Globus pallidus (tissue), 1 donor: ENCODE measurements around the gene MRTFA.
"Not testable (repeated sequence)": the region's sequence is repeated elsewhere in the genome, so short reads cannot be mapped to it uniquely, and the experiment has no call there.

Source experiments
- DNase-seq: peaks from one replicate; pipeline ENCODE4 v3.0.0-alpha.2; 2015; ENCODE audit warnings: low spot score

Gene MRTFA

GRCh38 chr22:40554023-40554422 lies 82.5 kb downstream of the MRTFA start:
- DNase-seq = not testable (repeated sequence)

- DNase-seq = no peak
Observed at GRCh38 chr22:40553014-40553554, 83.4 kb downstream of the MRTFA start.

DNA sequence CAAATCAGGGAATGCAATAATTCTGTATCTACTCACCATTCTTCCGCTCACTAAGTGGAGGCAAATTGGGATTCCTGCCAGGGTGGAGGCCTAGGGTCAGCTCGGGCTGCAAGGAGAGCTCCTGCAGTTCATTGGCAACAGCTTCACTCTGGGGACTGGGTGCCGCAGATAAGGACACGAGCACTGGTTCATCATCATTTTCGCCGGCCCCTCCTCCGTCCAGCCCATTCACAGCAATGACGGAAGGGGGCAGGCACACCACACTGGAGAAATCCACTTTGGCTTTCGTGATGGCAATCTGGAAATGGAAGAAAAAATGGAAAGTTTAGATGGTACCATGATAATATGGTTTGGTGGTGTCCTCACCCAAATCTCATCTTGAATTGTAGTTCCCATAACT lies 84.4 kb downstream of the MRTFA start:
- DNase-seq = no peak

DNA sequence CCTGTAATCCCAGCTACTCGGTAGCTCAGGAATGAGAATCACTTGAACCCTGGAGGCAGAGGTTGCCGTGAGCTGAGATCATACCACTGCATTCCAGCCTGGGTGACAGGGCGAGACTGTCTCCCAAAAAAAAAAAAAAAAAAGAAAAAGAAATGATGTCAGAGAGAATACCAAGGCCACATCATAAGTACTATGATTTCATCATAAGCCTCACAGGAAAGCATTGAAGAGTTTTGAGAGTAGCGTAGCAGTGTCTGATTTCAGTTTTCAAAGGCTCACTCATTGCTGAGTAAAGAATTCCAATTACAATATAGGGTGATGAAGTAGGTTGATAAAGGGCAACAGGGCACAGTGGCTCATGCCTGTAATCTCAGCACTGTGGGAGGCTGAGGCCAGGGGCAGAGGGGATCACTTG lies 88.8 kb downstream of the MRTFA start:
- DNase-seq = no peak

DNA sequence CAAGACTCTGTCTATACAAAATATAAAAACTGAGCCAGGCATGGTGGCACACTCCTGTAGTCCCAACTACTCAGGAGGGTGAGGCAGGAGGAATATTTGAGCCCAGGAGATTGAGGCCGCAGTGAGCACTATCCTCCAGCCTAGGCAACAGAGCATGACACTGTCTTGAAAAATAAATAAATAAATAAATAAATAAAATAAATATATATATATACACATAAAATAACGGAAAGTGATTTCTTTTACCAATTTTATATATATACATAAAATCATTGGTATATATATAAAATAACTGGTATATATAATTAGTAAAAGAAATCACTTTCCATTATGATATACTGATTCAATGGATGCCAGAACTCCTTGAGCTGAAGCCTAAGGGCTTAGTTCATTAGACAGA lies 91.8 kb downstream of the MRTFA start:
- DNase-seq = no peak

DNA sequence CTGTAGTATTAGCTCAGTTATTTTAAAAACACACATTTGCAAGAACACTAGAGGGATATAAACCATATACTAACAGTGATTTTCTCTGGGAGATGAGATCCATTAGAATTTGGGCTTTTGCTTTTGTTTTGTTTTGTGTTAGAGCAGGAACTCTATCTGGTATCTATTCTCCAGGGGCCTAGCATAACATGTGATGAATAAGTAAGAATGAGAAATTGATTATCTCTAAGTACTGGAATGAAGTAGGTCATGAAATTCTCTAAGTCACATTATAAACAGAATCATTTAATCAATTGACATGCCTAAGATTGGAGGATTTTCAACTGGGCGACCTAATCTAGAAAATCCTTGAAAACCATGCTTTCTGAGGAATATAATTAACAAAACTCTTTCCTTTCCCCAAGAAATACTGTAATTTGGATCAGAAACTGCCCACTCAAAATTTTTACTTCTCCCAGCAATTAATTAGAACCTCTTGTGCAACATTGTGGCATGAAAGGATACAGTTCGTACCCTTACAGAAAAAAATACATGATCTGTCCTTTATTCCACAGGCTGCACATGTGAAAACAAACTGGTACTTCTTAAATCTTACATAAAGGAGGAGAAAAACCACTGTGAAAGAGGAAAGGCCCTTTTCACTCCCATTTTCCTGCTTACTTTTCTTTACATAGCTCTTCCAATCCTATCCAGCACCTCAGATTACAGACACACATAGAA lies 93.5 kb downstream of the MRTFA start:
- no peak for DNase-seq

DNA sequence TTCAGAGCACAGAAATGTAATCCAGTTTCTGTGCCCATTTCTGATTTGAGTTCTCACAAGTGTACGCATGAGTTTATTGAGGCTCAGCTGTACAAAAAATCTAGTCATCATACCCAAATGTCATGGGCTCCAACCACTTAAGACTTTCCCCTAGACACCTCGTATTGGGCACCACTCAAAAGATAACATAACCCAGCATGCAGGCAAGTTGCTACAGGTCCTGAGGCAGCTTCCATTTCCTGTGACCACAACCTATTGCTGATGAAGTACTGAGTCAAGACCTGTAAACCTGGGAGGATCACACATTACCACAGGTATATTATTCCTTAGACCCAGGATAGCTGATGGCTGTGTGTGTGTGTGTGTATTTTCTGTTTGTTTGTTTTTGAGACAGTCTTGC lies 95.2 kb downstream of the MRTFA start:
- DNase-seq = no peak

DNA sequence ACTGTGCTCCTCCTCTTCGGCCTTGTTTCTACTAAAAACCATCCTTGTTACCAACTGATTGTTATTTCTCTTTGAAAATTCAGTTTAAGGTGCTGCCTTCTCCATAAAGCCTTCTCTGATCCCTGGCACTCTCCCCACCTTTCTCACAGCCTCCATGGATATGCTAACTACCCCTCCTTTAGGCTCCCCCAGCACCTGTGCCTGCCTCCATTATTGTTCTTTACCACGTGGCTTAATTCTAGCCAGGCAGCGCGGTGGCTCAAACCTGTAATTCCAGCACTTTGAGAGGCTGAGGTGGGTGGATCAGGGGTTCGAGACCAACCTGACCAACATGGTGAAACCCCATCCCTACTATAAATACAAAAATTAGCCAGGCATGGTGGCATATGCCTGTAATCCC lies 96.3 kb downstream of the MRTFA start:
- no peak for DNase-seq

DNA sequence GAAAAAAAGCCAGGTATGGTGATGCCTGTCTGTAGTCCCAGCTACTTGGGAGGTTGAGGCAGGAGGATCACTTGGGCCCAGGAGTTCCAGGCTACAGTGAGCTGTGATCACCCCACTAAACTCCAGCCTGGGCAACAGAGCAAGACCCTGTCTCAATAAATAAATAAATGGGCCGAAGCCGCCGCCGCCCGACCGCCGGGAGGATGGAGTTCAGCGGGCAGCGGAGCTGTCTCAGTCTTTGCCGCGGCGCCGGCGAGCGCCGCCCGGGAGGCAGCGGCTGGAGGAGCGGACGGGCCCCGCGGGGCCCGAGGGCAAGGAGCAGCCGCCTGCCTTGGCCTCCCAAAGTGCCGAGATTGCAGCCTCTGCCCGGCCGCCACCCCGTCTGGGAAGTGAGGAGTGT lies 100.4 kb downstream of the MRTFA start:
- DNase-seq = not testable (repeated sequence)

GRCh38 chr22:40535642-40536041 lies 100.9 kb downstream of the MRTFA start:
- no peak for DNase-seq

GRCh38 chr22:40535189-40535512 lies 101.4 kb downstream of the MRTFA start:
- no peak for DNase-seq

DNA sequence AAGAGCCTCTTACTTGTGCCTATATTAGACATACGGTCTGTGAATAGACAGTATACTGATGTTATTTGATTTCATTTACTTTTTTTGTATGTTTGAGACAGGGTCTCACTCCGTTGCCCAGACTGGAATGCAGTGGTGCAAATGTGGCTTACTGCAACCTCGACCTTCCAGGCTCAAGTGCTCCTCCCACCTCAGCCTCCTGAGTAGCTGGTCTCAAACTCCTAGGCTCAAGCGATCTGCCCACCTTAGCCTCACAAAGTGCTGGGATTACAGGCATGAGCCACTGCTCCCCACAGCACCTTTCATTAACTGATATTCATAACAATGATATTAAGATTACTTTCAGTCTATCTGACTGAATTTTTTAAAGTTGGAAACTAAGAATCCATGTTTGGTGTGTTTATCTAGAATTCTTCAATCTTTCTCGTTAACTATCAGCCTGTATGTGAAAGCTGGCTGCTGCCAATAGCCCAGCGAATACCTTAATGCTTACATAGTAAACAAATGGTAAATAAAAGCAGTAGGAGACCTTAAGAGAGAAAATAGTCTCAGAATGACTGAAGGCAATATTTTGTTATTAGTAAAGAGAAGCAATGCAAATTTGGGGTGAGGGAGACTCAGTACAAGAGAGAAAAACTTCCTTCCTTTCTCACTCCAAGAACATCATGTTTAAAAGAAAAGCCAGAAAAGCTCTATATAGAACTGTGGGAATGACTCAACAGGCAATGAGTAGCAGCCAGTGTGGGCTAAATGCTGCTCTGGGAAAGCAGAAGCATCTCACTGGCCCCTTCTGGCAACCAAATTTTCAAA lies 101.9 kb downstream of the MRTFA start:
- DNase-seq = no peak

- peak; percentile 20 for DNase-seq
Observed at GRCh38 chr22:40533712-40534378, 102.7 kb downstream of the MRTFA start.

DNA sequence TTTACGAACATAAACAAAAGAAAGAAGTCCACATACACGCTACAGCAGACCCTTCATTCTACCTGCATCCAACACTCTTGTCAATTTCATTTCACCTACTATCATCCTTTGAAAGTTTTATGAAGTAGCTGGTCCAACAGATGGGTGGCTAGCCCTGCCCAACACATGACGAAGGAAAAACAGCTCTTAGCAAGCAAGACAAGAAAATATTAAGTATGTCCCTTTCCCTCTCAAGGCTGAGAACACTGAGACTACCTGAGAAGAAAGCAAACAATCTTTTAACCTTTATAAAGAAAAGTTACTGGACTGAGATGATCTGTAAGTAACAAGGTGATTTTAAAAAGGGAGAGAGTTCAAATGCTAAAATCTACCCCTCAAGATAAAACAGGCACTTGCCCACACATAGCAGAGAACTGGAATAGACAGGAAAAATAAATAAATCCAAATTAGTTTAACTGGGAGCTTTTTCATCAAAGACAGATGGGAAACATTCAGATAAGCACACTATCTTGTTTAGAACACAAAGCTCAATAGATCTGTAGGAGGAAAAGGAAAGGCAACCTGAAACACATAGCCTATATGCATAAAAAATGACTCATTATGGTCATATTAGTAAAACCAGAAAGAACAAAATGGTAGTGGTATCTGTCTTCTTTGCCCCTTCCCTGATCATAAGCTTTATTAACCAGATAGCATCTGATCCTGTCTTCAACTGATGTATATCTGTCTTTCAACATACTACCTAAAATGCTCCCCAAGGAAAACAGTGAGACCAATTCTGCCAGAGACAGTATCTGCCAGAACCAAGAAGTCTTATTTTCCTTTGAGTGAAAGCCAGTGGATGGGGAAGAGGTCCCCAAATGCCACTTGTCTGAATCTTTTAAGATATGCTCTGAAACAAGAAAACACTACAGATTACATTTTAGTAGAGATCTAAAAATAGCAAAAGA lies 104.3 kb downstream of the MRTFA start:
- no peak for DNase-seq

DNA sequence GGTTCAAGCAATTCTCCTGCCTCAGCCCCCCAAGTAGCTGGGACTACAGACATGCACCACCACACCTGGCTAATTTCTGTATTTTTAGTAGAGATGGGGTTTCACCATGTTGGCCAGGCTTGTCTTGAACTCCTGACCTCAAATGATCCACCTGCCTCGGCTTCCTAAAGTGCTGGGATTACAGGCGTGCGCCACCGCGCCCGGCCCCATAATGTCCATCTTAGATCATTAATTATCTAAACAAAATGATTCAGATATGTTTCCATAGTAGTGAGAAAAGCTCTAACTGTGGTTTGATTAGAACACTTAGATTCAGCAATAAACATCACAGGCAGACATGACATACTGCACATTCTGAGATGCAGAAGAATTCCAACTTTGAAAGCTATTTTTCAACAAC lies 106.1 kb downstream of the MRTFA start:
- DNase-seq = not testable (repeated sequence)

DNA sequence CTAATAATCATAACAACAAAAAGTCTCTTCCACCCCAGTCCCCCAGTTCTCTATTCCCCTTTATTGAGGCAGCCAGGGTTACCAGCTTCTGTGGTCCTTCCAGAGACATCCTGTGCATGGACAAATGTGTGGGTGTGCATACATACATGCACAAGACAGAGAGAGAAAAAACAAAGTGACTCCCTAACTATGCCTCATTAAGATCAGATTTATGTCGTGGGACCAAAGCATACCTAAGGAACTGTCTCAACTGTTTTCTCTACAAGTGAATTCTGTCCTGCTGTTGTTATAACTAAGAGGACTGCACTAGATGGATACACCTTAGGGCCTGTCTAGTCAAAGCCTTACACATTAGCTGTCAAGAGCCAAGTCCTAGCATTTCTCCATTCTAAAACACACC lies 106.7 kb downstream of the MRTFA start:
- no peak for DNase-seq

DNA sequence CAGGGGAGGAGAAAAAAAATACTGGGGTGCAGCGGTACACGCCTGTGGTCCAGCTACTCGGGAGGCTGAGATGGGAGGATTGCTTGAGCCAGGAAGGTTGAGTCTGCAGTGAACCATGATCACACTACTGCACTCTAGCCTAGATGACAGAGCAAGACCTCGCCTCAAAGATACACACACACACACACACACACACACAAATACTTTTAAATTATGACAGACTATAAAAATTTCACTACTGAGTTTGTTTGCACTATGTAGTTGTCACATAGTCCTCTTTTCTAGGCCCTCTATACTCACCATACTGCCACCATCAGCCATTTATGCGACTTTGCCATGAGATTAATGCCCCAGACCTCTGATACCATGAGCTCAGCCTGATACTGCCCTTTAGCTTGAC lies 109.6 kb downstream of the MRTFA start:
- DNase-seq = no peak

- DNase-seq = no peak
Observed at GRCh38 chr22:40525250-40525884, 111.2 kb downstream of the MRTFA start.

DNA sequence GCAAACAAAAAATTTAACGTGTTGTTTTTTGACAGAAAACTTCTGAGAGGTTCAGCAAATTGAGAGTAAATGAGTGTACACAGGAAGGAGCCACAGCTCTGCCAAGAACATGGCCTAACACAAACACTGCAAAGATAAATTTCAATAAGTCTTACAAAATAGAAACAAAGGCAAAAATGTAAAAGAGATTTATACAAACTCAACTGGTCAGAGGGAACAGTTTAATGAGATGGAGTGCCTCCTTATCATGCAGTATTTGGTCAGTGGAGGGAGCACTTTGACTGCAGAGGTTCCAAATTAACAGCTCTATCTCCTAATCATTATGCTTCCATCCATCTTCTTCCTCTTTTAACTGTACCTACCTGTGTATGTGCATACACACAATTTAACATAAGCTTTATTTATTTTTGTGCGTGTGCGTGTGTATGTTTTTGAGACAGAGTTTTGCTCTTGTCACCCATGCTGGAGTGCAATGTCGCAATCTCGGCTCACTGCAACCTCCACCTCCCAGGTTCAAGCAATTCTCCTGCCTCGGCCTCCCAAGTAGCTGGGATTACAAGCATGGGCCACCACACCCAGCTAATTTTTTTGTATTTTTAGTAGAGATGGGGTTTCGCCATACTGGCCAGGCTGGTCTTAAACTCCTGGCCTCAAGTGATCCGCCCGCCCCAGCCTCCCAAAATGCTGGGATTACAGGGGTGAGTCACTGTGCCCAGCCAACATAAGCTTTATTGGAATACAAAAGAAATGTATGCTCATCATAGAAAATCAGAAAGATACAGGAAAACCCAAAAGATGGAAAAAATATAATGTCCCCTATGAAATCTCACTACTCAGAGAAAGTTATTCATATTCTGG lies 111.9 kb downstream of the MRTFA start:
- no peak for DNase-seq

GRCh38 chr22:40522141-40522540 lies 114.4 kb downstream of the MRTFA start:
- no peak for DNase-seq
